Airway epithelial cell (primary cell): ENCODE results near the gene UGT1A7. TPM values are rescaled to one million over a fixed set of nuclear protein-coding genes. Genes with fewer than 3 reads are reported as not detected.

Experiments
- total RNA-seq: library from RNA; depleted of rRNA; stranded (reverse); fragments of >200 nt; gene quantifications from 2 replicates; pipeline ENCODE4 v1.2.3, GENCODE V29; 2015

The UGT1A7 gene
- total RNA-seq = 0.37 and 0.49 TPM in 2 replicates

DNA sequence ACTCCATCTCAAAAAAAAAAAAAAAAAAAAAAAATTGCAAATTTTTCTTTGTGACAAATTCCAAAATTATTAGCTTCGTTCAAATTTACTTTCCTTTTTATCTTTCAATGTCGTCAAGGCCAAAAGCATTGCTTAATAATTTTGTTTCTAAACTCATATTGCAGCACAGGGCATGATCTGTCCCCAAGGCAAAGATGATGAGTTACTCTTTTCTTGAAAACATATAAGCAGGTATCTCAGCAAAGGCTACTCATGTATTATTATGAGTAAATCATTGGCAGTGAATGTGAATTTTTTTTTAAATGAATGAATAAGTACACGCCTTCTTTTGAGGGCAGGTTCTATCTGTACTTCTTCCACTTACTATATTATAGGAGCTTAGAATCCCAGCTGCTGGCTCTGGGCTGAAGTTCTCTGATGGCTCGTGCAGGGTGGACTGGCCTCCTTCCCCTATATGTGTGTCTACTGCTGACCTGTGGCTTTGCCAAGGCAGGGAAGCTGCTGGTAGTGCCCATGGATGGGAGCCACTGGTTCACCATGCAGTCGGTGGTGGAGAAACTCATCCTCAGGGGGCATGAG, at the start of gene UGT1A7:
TSS of gene UGT1A7 (plus strand) at position 381 of the 579 bp plus-strand sequence. CDS start at position 418, 37 bp downstream.

DNA sequence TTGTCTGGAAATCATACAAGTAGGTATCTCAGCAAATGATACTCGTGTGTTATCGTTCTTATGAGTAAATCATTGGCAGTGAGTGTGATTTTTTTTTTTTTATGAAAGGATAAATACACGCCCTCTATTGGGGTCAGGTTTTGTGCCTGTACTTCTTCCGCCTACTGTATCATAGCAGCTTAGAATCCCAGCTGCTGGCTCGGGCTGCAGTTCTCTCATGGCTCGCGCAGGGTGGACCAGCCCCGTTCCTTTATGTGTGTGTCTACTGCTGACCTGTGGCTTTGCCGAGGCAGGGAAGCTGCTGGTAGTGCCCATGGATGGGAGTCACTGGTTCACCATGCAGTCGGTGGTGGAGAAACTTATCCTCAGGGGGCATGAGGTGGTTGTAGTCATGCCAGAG, 45.4 kb upstream of the UGT1A7 start, which contains the start of gene UGT1A10:
TSS of gene UGT1A10 (plus strand) at position 143 of the 400 bp plus-strand sequence. CDS start at position 218, 75 bp downstream.

DNA sequence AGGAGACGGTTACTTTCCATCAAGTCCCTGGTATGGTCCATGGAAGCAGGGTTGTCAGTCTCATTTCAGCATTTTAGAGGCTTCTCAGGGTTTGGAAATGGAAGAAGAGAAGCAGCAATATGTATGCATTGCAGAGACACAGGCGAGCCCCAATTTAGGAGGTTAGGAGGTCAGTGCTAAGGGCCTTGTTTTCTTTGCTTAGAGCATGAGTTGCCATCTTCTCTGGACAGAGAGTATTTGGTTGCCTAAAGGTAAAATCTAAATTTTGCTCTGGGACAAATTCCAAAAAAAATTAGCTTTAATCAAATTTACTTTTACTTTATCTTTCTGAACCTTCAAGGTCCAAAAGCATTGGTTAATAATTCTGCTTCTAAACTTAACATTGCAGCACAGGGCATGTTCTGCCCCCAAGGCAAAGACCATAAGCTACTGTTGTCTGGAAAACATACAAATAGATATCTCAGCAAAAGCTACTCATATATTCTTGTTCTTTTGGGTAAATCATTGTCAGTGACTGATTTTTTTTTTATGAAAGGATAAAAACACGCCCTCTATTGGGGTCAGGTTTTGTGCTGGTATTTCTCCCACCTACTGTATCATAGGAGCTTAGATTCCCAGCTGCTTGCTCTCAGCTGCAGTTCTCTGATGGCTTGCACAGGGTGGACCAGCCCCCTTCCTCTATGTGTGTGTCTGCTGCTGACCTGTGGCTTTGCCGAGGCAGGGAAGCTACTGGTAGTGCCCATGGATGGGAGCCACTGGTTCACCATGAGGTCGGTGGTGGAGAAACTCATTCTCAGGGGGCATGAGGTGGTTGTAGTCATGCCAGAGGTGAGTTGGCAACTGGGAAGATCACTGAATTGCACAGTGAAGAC, 10.2 kb upstream of the UGT1A7 start, which contains the start of gene UGT1A9:
TSS of gene UGT1A9 (plus strand) at position 609 of the 872 bp plus-strand sequence. CDS start at position 646, 37 bp downstream.

DNA sequence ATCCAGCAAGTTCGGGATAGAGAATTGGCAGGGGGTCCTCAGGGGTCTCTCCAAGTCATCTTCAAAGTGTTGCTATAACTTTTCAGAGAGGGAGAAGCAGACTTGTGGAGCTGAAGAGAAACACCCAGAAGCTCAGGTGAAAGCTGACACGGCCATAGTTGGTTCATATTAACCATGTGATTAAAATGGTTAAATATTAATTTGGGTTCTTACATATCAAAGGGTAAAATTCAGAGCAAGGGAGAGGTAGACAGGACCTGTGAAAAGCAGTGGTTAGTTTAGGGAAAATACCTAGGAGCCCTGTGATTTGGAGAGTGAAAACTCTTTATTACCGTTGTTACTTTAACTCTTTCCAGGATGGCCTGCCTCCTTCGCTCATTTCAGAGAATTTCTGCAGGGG, 10.9 kb downstream of the UGT1A7 start, which contains the start of gene UGT1A6:
TSS of gene UGT1A6 (plus strand) at position 243 of the 400 bp plus-strand sequence. CDS start at position 358, 115 bp downstream.

DNA sequence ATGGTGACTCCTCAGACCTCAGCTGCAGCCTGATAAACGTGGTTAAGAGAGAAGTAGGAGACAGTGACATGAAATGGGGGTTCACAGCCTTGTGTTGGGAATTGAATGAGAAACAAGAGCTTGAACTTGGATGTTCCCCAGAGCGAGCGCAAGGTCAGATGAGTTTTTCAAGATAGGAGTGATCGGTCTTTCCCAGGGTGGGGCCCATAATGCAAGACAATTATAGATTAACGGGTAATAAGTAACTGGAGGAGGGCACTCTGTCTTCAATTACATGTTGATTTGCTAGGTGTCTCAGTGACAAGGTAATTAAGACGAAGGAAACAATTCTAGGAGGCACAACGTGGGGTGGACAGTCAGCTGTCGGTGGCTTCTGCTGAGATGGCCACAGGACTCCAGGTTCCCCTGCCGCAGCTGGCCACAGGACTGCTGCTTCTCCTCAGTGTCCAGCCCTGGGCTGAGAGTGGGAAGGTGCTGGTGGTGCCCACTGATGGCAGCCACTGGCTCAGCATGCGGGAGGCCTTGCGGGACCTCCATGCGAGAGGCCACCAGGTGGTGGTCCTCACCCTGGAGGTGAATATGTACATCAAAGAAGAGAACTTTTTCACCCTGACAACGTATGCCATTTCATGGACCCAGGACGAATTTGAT, 31.0 kb downstream of the UGT1A7 start, which contains the start of gene UGT1A5:
TSS of gene UGT1A5 (plus strand) at position 297 of the 651 bp plus-strand sequence. CDS start at position 382, 85 bp downstream.

DNA sequence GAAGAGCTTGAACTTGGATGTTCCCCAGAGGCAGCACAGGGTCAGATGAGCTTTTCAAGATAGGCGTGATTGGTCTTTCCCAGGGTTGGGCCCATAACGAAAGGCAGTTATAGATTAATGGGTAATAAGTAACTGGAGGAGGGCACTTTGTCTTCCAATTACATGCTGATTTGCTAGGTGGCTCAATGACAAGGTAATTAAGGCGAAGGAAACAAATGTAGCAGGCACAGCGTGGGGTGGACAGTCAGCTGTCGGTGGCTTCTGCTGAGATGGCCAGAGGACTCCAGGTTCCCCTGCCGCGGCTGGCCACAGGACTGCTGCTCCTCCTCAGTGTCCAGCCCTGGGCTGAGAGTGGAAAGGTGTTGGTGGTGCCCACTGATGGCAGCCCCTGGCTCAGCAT, 36.9 kb downstream of the UGT1A7 start, which contains the start of gene UGT1A4:
TSS of gene UGT1A4 (plus strand) at position 185 of the 400 bp plus-strand sequence. CDS start at position 270, 85 bp downstream.

DNA sequence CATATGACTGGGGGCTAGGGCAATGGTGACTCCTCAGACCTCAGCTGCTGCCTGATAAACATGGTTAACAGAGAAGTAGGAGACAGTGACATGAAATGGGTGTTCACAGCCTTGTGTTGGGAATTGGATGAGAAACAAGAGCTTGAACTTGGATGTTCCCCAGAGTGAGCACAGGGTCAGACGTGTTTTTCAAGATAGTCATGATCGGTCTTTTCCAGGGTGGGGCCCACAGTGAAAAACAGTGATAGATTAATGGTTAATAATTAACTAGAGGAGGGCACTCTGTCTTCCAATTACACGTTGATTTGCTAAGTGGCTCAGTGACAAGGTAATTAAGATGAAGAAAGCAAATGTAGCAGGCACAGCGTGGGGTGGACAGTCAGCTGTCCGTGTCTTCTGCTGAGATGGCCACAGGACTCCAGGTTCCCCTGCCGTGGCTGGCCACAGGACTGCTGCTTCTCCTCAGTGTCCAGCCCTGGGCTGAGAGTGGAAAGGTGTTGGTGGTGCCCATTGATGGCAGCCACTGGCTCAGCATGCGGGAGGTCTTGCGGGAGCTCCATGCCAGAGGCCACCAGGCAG, 47.1 kb downstream of the UGT1A7 start, which contains the start of gene UGT1A3:
TSS of gene UGT1A3 (plus strand) at position 320 of the 579 bp plus-strand sequence. CDS start at position 405, 85 bp downstream.

DNA sequence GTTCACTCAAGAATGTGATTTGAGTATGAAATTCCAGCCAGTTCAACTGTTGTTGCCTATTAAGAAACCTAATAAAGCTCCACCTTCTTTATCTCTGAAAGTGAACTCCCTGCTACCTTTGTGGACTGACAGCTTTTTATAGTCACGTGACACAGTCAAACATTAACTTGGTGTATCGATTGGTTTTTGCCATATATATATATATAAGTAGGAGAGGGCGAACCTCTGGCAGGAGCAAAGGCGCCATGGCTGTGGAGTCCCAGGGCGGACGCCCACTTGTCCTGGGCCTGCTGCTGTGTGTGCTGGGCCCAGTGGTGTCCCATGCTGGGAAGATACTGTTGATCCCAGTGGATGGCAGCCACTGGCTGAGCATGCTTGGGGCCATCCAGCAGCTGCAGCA, 78.3 kb downstream of the UGT1A7 start, which contains the start of gene UGT1A1:
TSS of gene UGT1A1 (plus strand) at position 228 of the 400 bp plus-strand sequence. CDS start at position 246, 18 bp downstream.

DNA sequence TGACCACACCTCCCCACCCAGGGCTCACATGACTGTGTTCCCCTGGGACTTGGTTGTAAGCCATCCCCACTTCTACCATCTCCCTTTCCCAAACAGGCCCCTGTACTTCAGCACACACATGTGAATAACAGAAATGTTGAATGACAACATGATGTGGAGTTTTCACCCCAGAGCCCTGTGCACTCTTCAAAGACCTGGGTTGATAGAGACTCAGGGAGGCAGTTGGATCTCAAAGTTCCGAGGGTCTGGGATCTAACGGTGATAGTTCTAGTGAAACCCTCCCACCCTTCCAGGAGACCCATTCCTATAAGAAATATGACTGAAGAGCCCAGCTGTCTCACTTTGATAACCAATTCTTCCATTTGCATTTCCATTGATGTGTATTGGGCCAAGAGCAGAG, 96.3 kb downstream of the UGT1A7 start, which contains the start of gene MROH2A:
TSS of gene MROH2A (plus strand) at position 301 of the 400 bp plus-strand sequence. CDS start 1,029 bp downstream, outside the sequence.

Other genes with a start within 250 kb of the UGT1A7 start
- 20.6 and 22.6 TPM in 2 replicates for gene USP40, start 115.1 kb upstream of the UGT1A7 start, total RNA-seq
- gene UGT1A8, start 64.3 kb upstream of the UGT1A7 start, total RNA-seq = 0.37 and 0.56 TPM in 2 replicates
- not detected in 2 replicates for gene UGT1A10, start 45.5 kb upstream of the UGT1A7 start, total RNA-seq
- not detected in 2 replicates for gene UGT1A9, start 10.0 kb upstream of the UGT1A7 start, total RNA-seq
- gene UGT1A6, start 11.0 kb downstream of the UGT1A7 start, total RNA-seq = 35.8 and 38.9 TPM in 2 replicates
- 3.2 TPM in 1 of 2 replicates, not detected in the other for gene UGT1A5, start 31.0 kb downstream of the UGT1A7 start, total RNA-seq
- gene UGT1A4, start 36.8 kb downstream of the UGT1A7 start, total RNA-seq = 0.33 TPM in 1 of 2 replicates, not detected in the other
- gene UGT1A3, start 47.1 kb downstream of the UGT1A7 start, total RNA-seq = 0.35 TPM in 1 of 2 replicates, not detected in the other
- gene UGT1A1, start 78.4 kb downstream of the UGT1A7 start, total RNA-seq = 0.28 and 1.2 TPM in 2 replicates
- not detected in 2 replicates for gene MROH2A, start 96.4 kb downstream of the UGT1A7 start, total RNA-seq
- gene HJURP, start 172.6 kb downstream of the UGT1A7 start, total RNA-seq = 18.2 and 26.2 TPM in 2 replicates
- gene TRPM8, start 235.5 kb downstream of the UGT1A7 start, total RNA-seq = not detected in 2 replicates